Measurements from ENCODE around the gene PMEPA1.

The PMEPA1 gene

DNA sequence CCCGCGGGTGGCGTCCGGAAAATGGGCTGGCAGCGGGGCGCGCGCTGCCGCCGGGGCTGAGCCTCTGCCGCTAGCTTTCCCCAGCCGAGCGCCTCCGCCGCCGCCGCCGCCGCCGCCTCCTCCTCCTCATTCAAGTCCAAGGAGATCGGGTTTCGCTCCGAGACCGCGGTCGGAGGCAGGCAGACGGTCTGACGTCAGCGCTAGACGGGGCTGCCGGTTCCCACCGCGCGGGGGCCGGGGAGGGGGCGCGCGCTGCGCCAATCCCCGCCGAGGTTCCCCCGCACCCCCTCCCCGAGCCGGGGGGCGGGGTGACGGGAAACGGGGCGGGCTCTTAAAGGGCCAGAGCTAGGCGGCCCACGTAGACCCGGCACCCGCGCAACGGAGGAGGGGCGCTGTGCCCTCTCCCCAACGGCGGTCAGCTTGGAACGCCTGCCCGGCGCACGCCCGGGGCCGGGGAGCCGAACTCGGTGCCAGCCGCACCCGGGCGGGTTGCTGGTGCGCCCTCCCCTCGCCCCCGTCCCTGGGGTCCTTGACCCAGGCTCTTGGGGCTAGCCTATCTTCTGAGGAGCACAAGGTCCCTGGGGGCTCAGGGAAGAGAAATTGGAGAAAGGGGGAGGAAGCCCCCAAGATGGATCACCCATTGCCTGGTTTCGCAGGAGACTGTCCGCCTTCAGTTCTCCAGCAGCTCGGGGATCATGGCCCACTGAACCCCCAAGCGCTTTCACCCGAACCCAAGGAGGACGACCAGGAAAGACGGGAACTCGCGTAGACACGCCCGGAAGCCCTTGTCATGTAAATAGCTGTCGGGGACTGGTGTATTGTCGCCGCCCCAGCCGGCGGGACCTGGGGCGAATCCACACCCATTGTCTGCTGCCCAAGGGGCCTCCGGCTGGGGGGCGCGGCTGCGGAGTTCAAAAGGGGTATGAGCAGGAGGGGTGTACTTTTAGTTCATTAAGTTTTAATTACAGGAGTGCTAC is at the start of gene PMEPA1:
PMEPA1 (minus strand) TSS at position 193 of the 977 bp plus-strand sequence. CDS start 433 bp downstream, outside the sequence.
- DNase-seq, result peak in 57 of 58 donors; percentile 28 to 91 (median 83)

DNA sequence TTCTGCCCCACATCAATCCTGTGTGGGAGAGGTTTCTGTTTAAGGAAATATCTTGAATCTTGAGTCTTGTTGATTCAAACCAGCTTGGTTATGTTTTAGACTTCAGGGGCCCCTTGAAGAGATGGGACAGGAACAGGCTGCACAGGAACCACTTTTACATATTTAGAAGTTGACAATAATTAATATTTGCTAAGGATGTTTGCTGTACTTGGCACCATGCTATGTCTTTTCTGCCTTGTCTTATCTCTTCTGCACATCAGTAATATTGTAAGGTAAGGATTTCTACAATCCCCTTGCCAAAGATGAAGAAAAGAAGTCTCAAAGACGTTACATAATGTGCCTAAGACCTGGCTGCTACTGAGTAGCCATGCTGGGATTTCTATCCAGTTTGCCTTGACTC is 48.0 kb upstream of the PMEPA1 start:
- no peak for DNase-seq

DNA sequence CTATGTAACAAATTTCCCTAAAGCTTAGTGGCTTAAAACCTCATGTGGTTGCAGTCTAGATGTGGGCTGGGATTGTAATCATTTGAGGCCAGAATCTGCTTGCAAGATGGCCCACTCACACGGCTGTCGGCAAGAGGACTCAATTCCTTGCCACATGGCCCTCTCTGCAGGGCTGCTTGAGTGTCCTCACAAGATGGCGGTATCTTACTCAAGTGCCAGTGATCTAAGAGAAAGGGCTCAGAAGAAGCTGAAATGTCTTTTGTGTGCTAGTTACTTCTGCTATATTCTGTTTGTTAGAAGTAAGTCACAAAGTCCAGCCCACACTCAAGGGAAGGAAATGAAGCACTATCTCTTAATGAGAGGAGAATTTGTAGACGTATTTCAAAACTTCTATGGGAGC is 47.1 kb upstream of the PMEPA1 start:
- DNase-seq, result no peak

DNA sequence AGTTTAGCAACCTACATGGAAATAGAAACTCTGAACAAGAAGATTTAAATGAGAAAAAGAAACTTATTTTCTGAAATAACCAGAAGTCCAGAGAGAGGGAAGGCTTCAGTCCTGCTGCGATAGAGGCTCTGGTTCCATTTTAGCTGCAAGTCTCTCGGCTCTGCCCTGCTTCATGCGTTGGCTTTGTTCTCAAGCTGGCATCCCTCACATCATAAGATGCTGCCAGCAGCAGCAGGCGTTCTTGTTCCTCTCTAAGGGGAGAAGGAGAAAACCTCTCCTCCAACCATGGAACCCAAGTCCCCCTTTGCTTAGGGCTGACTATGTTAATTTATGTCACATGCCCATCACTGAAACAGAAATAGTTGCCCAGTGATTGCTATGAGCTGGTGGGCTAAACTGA is 46.4 kb upstream of the PMEPA1 start:
- peak in 9 of 58 donors; percentile 2 to 61 (median 9) for DNase-seq

- DNase-seq, result no peak
Measured at GRCh38 chr20:57755609-57756008, 45.8 kb upstream of the PMEPA1 start.

DNA sequence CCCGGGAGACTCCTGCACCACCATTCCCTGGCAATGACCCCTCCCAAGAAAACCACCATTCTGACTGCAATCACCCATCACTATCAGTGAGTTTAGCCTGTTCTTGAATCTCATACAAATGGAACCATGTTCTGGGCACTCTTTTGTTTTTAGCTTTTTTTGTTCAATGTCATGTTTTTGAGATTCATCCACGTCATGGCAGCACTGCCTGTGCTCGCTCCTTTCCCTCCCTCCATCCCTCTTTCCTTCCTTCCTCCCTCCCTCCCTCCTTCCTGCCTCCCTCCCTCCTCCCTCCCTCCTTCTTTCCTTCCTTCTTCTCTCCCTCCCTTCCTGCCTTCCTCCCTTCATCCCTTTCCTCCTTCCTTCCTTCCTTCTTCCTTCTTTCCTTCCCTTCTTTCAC is 44.4 kb upstream of the PMEPA1 start:
- DNase-seq, result no peak

DNA sequence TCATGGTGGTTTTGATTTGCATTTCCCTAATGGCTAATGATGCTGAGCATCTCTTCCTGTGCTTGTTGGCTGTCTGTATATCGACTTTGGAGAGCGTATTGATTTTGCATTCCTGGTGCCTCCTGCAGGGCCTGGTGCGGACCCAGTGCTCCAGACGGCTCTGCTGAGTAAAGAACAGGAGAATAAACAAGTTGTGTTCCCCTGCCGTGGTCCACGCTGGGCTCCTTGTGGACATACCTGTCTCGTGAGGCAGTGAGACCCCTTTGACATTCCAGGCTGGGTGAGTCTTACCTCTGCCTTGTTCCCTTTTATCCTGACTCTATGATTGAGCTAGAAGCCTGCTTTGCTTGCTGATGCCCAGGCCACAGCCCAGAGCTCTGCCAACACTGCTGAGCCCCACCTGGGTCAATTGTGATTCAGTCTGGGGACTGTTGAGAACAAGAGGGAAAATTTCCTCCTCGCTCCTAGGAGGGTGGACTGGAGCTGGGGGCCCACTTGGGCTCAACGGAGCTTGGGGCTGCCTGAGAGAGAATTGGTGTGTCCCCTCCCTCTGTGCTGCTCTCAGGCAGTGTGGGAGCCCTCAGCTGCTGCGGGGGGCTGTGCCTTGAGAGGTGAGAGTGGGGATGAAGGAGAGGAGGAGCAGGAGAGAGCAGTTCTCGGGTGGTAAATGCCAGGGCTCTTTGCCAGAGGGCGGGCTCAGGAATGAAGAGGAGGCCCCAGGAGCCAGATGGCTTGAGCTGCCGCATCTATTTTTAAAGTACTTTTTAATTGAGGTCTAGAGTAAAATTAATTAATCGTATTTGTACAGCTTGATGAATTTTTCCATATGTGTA is 43.7 kb upstream of the PMEPA1 start:
- no peak for DNase-seq

- DNase-seq, result no peak
Measured at GRCh38 chr20:57751411-57751810, 41.6 kb upstream of the PMEPA1 start.

DNA sequence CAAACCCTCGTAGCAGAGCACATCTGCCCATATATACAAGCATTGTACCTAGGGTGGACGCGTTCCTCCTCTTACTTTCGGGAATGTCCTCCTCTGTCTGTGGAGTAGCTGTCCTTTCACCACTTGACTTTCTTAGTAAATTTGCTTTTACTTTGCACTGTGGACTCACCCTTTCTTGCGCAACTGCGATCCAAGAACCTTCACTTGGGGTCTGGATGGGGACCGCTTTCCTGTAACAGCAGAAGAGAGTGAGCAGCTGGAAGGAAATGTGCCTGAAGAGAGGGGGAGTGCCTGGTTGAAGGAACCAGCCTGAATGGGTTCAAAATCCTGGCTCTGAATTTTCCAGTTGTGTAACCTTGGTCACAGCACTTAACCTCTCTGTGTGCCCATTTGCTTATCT is 40.1 kb upstream of the PMEPA1 start:
- no peak for DNase-seq

- DNase-seq, result no peak
Measured at GRCh38 chr20:57749131-57749690, 39.4 kb upstream of the PMEPA1 start.

DNA sequence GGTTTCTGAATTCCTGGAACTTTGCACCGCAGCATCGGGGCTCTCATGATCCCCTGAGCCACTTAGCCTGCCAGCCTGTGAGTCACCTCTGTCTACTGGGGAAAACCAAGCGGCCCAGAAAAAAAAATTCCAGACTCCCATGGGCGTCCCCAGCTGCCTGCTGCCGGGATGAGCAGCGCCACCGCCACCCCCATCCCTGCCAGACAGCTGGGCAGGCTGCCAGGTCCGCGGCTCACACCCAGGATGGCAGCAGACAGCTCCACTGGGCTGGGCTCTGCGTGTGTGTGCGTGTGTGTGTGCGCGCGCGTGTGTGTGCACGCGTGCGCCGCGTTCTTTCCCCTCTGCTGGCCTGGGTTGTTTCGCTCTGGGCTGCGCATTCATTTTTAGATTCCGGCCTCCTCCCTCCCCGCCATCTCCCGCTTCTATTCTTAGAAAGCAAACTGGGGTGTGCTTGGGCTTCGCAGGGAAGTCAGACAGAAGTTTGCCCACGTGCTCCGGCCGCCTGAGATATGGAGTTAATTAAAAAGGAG is 38.9 kb upstream of the PMEPA1 start:
- peak in 57 of 58 donors; percentile 26 to 90 (median 70) for DNase-seq

DNA sequence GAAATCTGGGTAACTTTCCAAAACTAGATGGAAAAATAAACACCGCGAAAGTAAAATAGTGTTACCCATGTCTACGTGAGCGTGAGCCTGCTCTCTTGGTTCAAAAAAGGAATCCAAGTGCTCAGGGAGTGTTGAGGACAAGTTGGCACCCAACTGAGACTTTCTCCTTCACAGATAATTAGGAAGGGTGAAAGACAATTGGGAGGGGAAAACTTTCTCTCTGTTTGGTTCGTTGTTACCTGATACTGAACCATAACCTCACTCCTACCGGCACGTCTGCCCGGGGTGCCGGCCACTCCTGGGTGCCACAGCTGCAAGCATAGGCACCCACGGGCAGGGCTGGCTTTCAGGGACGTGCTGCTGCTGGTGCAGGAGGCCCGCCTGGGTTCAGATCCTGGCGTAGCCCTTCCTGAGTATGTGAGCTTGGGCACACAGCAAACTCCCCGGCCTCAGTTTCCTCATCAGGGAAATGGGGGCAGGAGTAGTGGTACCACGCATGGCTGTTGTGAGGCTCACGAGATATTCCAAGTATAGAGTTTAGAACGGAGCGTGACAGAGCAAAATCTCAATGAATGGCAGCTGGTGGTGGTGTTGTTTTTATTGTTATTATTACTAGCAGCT is 38.2 kb upstream of the PMEPA1 start:
- DNase-seq, result no peak

DNA sequence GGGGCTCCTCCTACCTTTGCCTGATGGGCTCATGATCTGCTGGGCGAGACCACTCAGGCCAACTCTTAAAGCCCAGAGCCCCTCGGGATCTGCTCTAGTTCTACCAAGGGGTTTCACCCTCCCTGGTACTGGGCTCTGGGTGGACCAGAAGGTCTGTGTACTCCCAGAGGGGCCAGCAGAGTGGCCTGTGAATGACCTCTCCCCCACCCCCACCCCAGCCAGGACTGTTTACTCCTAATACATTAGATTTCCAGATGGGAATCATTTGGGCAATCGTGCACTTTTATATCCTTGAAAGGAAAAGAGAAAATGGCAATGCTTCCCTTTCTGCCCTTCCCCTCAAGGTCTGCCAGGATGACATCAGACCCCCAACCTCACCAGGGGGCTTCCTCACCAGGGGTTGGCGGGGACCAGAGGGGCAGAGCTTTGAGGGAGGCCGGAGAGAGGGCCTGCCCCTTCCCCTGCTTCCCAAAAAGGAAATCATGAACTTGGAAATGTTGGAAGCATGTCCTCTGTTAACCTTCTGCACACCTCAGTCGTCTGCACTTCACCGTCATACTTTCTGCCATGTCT is 37.1 kb upstream of the PMEPA1 start:
- DNase-seq, result no peak

- DNase-seq, result no peak
Measured at GRCh38 chr20:57746201-57746600, 36.4 kb upstream of the PMEPA1 start.

DNA sequence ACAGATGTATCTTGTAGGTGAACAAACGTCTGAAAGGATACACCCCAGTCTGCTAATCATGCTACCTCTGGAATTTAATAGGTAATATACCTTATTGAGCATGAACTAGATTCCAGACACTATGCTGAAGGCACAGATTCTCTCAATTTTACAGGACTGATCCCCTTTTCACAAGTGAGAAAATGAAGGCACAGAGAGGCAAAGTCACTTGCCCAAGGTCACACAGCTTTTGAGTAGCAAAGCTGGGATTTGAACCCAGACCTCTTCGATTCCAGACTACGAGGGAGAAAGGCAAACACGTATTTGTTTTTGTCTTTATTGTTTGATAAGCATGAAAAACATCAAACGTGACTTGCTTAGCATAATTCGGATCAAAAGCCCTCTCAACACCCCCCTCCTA is 34.4 kb upstream of the PMEPA1 start:
- no peak for DNase-seq

DNA sequence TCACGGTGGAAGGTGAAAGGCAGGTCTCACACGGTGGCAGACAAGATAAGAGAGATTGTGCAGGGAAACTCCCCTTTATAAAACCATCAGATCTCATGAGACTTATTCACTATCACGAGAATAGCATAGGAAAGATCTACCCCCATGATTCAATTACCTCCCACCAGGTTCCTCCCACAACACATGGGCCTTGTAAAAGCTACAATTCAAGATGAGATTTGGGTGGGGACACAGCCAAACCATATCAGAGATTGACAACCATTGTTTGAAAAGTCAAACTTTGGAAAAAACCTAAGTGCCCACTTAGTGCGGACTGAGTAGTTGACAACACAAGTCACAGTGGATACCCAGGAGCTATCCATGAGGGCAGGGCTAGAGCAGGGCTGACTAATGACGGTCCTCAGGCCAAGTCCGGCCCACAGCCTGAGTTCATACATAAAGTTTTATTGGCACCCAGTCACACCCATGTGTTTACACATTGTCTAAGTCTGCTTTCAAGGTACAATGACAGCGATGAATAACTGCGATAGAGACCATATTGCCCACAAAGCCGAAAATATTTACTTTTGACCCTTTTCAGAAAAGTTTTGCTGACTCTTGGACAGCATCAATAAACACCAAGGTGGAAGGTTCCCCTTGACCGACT is 33.8 kb upstream of the PMEPA1 start:
- DNase-seq, result no peak

DNA sequence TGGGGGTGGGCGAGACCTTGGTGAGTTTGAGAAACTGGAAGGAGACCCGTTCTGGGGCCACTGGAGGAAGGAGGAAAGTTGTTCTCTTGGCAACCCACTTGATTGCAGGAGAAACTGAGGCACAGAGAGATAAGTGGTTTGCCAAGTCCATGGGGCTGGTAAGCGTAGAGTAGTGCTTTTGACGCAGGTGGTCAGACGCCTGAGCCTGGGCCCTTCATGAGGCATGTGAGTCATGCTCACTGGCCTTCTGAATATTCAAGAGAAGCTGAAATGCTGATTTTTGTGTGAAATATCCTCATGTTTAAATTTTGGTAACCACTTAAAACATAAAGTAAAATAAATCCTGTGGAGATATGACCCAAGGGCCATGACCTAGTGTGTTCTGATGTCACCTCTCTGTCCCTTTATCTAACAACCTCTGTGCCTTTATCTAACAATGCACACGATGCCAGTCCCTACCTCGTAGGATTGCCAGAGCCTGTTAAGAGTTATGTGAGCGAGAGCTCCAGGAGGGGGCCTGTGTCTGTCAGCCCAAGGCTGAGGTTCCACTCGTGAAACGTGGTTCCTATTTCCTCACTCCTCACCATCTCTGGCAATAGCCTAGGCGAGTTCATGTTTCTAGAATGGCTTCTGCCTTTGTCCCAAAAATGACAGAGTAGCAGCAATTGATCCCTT is 32.8 kb upstream of the PMEPA1 start:
- DNase-seq, result no peak

DNA sequence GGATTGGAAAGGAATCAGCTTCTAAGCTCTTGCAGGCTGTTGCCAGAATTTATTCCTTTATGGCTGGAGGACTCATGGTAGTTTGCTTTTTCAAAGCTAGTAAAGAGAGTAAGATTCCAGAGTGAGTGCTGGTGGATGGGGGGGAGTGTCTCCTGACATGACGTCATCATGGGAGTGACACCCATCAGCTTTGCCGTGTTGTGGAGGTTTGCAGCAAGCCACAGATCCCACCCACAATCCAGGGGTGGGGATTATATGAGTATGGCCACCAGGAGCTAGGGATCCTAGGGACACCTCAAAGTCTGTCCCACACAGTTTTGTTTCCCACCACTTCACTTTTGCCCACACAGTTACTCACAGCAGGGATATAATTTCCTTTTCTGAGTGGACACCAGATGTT is 28.7 kb upstream of the PMEPA1 start:
- DNase-seq, result no peak

DNA sequence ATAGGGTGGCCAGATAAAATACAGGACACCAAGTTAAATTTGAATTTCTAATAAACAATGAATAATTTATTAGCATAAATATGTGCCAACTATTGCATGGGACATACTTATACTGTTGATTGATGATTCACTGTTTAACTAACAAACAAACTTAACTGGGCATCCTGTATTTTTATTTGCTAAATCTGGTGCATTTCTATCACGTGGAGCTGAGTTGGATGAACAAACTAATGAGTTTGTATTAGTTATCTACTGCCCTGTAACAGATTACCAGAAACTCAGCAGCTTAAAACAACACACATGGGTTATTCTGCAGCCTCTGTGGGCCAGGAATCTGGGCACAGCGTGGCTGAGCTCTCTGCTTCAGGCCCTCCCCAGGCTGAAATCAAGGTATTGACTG is 28.2 kb upstream of the PMEPA1 start:
- no peak for DNase-seq

- DNase-seq, result no peak
Measured at GRCh38 chr20:57737349-57737748, 27.5 kb upstream of the PMEPA1 start.
